Measurements from ENCODE around the gene APBA1.

Gene APBA1

GRCh38 chr9:69671879-69672595 lies at the start of gene APBA1:
APBA1 (minus strand) TSS chr9:69672371.
- peak in 1 of 2 donors; percentile 1 for DNase-seq (ENCODE audit: low read depth in 2 of 2)

GRCh38 chr9:69719983-69720382 lies 47.8 kb upstream of the APBA1 start:
- no peak for DNase-seq (ENCODE audit: low read depth in 2 of 2)

- no peak for DNase-seq (ENCODE audit: low read depth in 2 of 2)
Measured at GRCh38 chr9:69719367-69719766, 47.2 kb upstream of the APBA1 start.

- DNase-seq (ENCODE audit: low read depth in 2 of 2), result no peak
Measured at GRCh38 chr9:69718218-69718617, 46.0 kb upstream of the APBA1 start.

- DNase-seq (ENCODE audit: low read depth in 2 of 2), result no peak
Measured at GRCh38 chr9:69715825-69716224, 43.7 kb upstream of the APBA1 start.

- no peak for DNase-seq (ENCODE audit: low read depth in 2 of 2)
Measured at GRCh38 chr9:69715096-69715495, 42.9 kb upstream of the APBA1 start.

GRCh38 chr9:69697475-69697874 lies 25.3 kb upstream of the APBA1 start:
- no peak for DNase-seq (ENCODE audit: low read depth in 2 of 2)

- no peak for DNase-seq (ENCODE audit: low read depth in 2 of 2)
Measured at GRCh38 chr9:69696802-69697201, 24.6 kb upstream of the APBA1 start.

GRCh38 chr9:69689991-69690538 lies 17.9 kb upstream of the APBA1 start:
- DNase-seq (ENCODE audit: low read depth in 2 of 2), result no peak

- DNase-seq (ENCODE audit: low read depth in 2 of 2), result no peak
Measured at GRCh38 chr9:69683927-69684326, 11.8 kb upstream of the APBA1 start.

- DNase-seq (ENCODE audit: low read depth in 2 of 2), result no peak
Measured at GRCh38 chr9:69678843-69679538, 6.8 kb upstream of the APBA1 start.

- no peak for DNase-seq (ENCODE audit: low read depth in 2 of 2)
Measured at GRCh38 chr9:69677931-69678330, 5.8 kb upstream of the APBA1 start.

GRCh38 chr9:69675563-69675962 lies 3.4 kb upstream of the APBA1 start:
- no peak for DNase-seq (ENCODE audit: low read depth in 2 of 2)

- DNase-seq (ENCODE audit: low read depth in 2 of 2), result no peak
Measured at GRCh38 chr9:69674716-69675438, 2.7 kb upstream of the APBA1 start.

GRCh38 chr9:69674112-69674685 lies 2.0 kb upstream of the APBA1 start:
- DNase-seq (ENCODE audit: low read depth in 2 of 2), result no peak

- no peak for DNase-seq (ENCODE audit: low read depth in 2 of 2)
Measured at GRCh38 chr9:69673311-69673640, 1.1 kb upstream of the APBA1 start.

- DNase-seq (ENCODE audit: low read depth in 2 of 2), result peak; percentile 29 to 43
Measured at GRCh38 chr9:69672596-69673310, 582 bp upstream of the APBA1 start.

GRCh38 chr9:69671311-69671878 lies 776 bp downstream of the APBA1 start:
- no peak for DNase-seq (ENCODE audit: low read depth in 2 of 2)

- no peak for DNase-seq (ENCODE audit: low read depth in 2 of 2)
Measured at GRCh38 chr9:69667306-69667705, 4.9 kb downstream of the APBA1 start.

- DNase-seq (ENCODE audit: low read depth in 2 of 2), result no peak
Measured at GRCh38 chr9:69660304-69660703, 11.9 kb downstream of the APBA1 start.

- no peak for DNase-seq (ENCODE audit: low read depth in 2 of 2)
Measured at GRCh38 chr9:69658987-69659675, 13.0 kb downstream of the APBA1 start.

Data from stimulated activated CD8-positive, alpha-beta memory T cell treated with anti-CD3 and anti-CD28 coated beads, Interleukin-2, amount 100 ng/mL, for 1 hour (primary cell).